Activated naive CD8-positive, alpha-beta T cell treated with anti-CD3 and anti-CD28 coated beads for 36 hours (primary cell): Measurements from ENCODE around the gene FAF1. TPM values are rescaled to one million over a fixed set of nuclear protein-coding genes. Genes with fewer than 3 reads are reported as not detected.
"Not testable (repeated sequence)": the region's sequence is repeated elsewhere in the genome, so short reads cannot be mapped to it uniquely, and the experiment has no call there.

Experiments used
- DNase-seq: peaks from one replicate; pipeline ENCODE4 v3.0.0; 2021
- H3K27ac Mint-ChIP-seq: one replicate; pipeline ENCODE4 v1.8.0; 2022; ENCODE audit warnings: mild to moderate bottlenecking, moderate library complexity, mixed read lengths
- H3K27me3 Mint-ChIP-seq: one replicate; pipeline ENCODE4 v1.8.0; 2022; ENCODE audit warnings: mild to moderate bottlenecking, mixed read lengths
- H3K36me3 Mint-ChIP-seq: one replicate; pipeline ENCODE4 v1.8.0; 2021; ENCODE audit warnings: mild to moderate bottlenecking, mixed read lengths
- H3K4me1 Mint-ChIP-seq: one replicate; pipeline ENCODE4 v1.8.0; 2021; ENCODE audit warnings: mixed read lengths
- H3K4me3 Mint-ChIP-seq: one replicate; pipeline ENCODE4 v1.8.0; 2022; ENCODE audit warnings: mild to moderate bottlenecking, moderate library complexity, mixed read lengths
- H3K9me3 Mint-ChIP-seq: one replicate; pipeline ENCODE4 v1.8.0; 2022; ENCODE audit warnings: mixed read lengths
- total RNA-seq, 2 experiments: library from RNA; stranded (reverse); gene quantifications; one replicate each; pipeline ENCODE4 v1.2.3, GENCODE V29; 2021

Gene FAF1
- total RNA-seq, 2 experiments from 2014 or later: 83.7 to 88.5 TPM

GRCh38 chr1:50920409-50920808, 39.7 kb downstream of the FAF1 start:
- Mint-ChIP-seq H3K9me3 (peaks cover 18% of the 10 kb centered on the region), H3K27ac (no peak overlapping the region), H3K4me3 (no peak overlapping the region), H3K4me1 (peaks cover 24% of the 10 kb centered on the region), H3K27me3 (no peaks in the 10 kb centered on the region), H3K36me3 (peaks cover 39% of the 10 kb centered on the region)
- no peak for DNase-seq

GRCh38 chr1:50917138-50918137, 42.6 kb downstream of the FAF1 start:
- H3K27me3 Mint-ChIP-seq: no peaks in the 10 kb centered on the region
- no peak for DNase-seq
- H3K4me3 Mint-ChIP-seq: no peak overlapping the region
- H3K4me1 Mint-ChIP-seq: peaks cover 26% of the 10 kb centered on the region
- peaks cover 16% of the 10 kb centered on the region for H3K36me3 Mint-ChIP-seq
- H3K9me3 Mint-ChIP-seq: peaks cover 7% of the 10 kb centered on the region
- no peak overlapping the region for H3K27ac Mint-ChIP-seq

GRCh38 chr1:50915621-50916020, 44.4 kb downstream of the FAF1 start:
- no peaks in the 10 kb centered on the region for H3K27me3 Mint-ChIP-seq
- no peak overlapping the region for H3K27ac Mint-ChIP-seq
- no peaks in the 10 kb centered on the region for H3K9me3 Mint-ChIP-seq
- no peak for DNase-seq
- H3K4me3 Mint-ChIP-seq: no peak overlapping the region
- H3K36me3 Mint-ChIP-seq: peaks cover 15% of the 10 kb centered on the region
- H3K4me1 Mint-ChIP-seq: peaks cover 22% of the 10 kb centered on the region

- Mint-ChIP-seq H3K9me3 (peaks cover 3% of the 10 kb centered on the region), H3K36me3 (peaks cover 18% of the 10 kb centered on the region), H3K4me1 (peaks cover 22% of the 10 kb centered on the region), H3K4me3 (no peak overlapping the region), H3K27ac (no peak overlapping the region), H3K27me3 (no peaks in the 10 kb centered on the region)
- no peak for DNase-seq
Observed at GRCh38 chr1:50913954-50914353, 46.1 kb downstream of the FAF1 start.

DNA sequence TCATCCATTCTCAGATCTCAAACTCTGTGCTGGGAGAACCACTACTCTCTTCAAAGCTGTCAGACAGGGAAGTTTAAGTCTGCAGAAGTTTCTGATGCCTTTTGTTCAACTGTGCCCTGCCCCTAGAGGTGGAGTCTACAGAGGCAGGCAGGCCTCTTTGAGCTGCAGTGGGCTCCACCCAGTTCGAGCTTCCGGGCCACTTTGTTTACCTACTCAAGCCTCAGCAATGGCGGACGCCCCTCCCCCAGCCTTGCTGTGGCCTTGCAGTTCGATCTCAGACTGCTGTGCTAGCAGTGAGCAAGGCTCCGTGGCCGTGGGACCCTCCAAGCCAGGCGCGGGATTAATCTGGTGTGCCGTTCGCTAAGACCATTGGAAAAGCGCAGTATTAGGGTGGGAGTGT, 49.7 kb downstream of the FAF1 start:
- not testable (repeated sequence) for DNase-seq, H3K27ac Mint-ChIP-seq, H3K4me3 Mint-ChIP-seq, H3K4me1 Mint-ChIP-seq, H3K27me3 Mint-ChIP-seq
- H3K36me3 Mint-ChIP-seq: peaks cover 45% of the 10 kb centered on the region
- peaks cover 10% of the 10 kb centered on the region for H3K9me3 Mint-ChIP-seq

DNA sequence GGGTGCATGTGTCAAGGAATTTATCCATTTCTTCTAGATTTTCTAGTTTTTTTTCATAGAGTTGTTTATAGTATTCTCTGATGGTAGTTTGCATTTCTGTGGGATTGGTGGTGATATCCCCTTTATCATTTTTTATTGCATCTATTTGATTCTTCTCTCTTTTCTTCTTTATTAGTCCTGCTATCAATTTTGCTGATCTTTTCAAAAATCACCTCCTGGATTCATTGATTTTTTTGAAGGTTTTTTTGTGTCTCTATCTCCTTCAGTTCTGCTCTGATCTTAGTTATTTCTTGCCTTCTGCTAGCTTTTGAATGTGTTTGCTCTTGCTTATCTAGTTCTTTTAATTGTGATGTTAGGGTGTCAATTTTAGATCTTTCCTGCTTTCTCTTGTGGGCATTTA, 52.5 kb downstream of the FAF1 start:
- not testable (repeated sequence) for H3K27ac Mint-ChIP-seq, H3K4me1 Mint-ChIP-seq, H3K4me3 Mint-ChIP-seq, DNase-seq, H3K27me3 Mint-ChIP-seq
- Mint-ChIP-seq H3K36me3 (peaks cover 48% of the 10 kb centered on the region), H3K9me3 (peaks cover 10% of the 10 kb centered on the region)

DNA sequence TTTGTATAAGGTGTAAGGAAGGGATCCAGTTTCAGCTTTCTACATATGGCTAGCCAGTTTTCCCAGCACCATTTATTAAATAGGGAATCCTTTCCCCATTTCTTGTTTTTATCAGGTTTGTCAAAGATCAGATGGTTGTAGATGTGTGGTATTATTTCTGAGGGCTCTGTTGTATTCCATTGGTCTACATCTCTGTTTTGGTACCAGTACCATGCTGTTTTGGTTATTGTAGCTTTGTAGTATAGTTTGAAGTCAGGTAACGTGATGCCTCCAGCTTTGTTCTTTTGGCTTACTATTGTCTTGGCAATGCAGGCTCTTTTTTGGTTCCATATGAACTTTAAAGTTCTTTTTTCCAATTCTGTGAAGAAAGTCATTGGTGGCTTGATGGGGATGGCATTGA, 54.0 kb downstream of the FAF1 start:
- H3K4me3 Mint-ChIP-seq, H3K27ac Mint-ChIP-seq, H3K4me1 Mint-ChIP-seq, H3K27me3 Mint-ChIP-seq, DNase-seq: not testable (repeated sequence)
- Mint-ChIP-seq H3K36me3 (peaks cover 44% of the 10 kb centered on the region), H3K9me3 (peaks cover 10% of the 10 kb centered on the region)

- no peaks in the 10 kb centered on the region for H3K9me3 Mint-ChIP-seq
- H3K4me3 Mint-ChIP-seq: no peak overlapping the region
- H3K27ac Mint-ChIP-seq: no peak overlapping the region
- peaks cover 28% of the 10 kb centered on the region for H3K36me3 Mint-ChIP-seq
- H3K4me1 Mint-ChIP-seq: peaks cover 2% of the 10 kb centered on the region
- DNase-seq: no peak
- H3K27me3 Mint-ChIP-seq: no peaks in the 10 kb centered on the region
Observed at GRCh38 chr1:50902419-50902818, 57.6 kb downstream of the FAF1 start.

DNA sequence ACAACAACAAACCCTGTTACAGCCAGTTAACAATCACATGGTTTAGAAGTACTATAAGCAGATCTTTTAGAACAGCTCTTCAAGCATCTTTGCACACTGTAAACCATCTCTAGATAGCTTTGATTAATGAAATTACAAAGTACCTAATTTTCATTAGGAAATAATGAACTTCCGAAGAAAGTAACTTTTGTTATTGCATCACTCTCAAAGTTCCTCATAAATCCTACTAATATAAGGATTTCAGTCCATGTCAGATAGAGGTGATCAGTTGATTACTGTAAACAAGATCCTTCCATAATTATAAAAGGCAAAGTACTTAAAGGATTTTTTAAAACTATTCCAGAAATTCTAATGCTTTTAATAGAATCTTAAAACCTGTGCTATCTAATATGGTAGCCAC, 58.2 kb downstream of the FAF1 start:
- Mint-ChIP-seq H3K27me3 (no peaks in the 10 kb centered on the region), H3K27ac (no peak overlapping the region), H3K9me3 (no peaks in the 10 kb centered on the region), H3K4me1 (peaks cover 2% of the 10 kb centered on the region), H3K4me3 (no peak overlapping the region), H3K36me3 (peaks cover 23% of the 10 kb centered on the region)
- no peak for DNase-seq

GRCh38 chr1:50898773-50899172, 61.3 kb downstream of the FAF1 start:
- H3K4me3 Mint-ChIP-seq: no peak overlapping the region
- H3K36me3 Mint-ChIP-seq: peaks cover 30% of the 10 kb centered on the region
- H3K27me3 Mint-ChIP-seq: no peaks in the 10 kb centered on the region

DNA sequence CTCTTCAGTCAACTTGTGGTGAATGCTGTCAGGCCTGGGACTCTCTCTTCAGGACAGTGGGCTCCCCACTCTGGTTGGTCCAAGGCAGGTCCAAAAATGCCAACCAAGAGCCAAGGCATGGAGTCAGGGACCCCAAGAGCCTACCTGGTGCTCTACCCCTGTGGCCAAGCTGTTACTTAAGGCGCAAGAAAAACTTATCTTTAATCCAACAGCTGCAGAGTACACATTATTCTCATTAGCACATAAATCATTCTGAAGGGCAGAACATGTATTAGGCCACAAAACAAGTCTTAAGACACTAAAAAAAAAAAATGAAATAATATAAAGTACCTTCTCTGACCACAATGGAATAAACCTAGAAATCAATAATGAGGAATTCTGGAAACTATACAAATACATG, 65.7 kb downstream of the FAF1 start:
- H3K9me3 Mint-ChIP-seq: peaks cover 9% of the 10 kb centered on the region
- H3K27ac Mint-ChIP-seq: no peak overlapping the region
- no peak for DNase-seq
- H3K4me1 Mint-ChIP-seq: peaks cover 8% of the 10 kb centered on the region
- no peaks in the 10 kb centered on the region for H3K27me3 Mint-ChIP-seq
- H3K4me3 Mint-ChIP-seq: no peak overlapping the region
- peaks cover 48% of the 10 kb centered on the region for H3K36me3 Mint-ChIP-seq

More at GRCh38 chr1:50898773-50899172, 61.3 kb downstream of the FAF1 start:
- H3K4me1 Mint-ChIP-seq: peaks cover 8% of the 10 kb centered on the region
- DNase-seq: no peak
- H3K27ac Mint-ChIP-seq: no peak overlapping the region
- no peaks in the 10 kb centered on the region for H3K9me3 Mint-ChIP-seq

- H3K4me3 Mint-ChIP-seq: no peak overlapping the region
- peaks cover 42% of the 10 kb centered on the region for H3K36me3 Mint-ChIP-seq
- H3K27me3 Mint-ChIP-seq: no peaks in the 10 kb centered on the region
- H3K27ac Mint-ChIP-seq: no peak overlapping the region
- no peak for DNase-seq
- peaks cover 12% of the 10 kb centered on the region for H3K9me3 Mint-ChIP-seq
- H3K4me1 Mint-ChIP-seq: peaks cover 6% of the 10 kb centered on the region
Observed at GRCh38 chr1:50893466-50893865, 66.6 kb downstream of the FAF1 start.

DNA sequence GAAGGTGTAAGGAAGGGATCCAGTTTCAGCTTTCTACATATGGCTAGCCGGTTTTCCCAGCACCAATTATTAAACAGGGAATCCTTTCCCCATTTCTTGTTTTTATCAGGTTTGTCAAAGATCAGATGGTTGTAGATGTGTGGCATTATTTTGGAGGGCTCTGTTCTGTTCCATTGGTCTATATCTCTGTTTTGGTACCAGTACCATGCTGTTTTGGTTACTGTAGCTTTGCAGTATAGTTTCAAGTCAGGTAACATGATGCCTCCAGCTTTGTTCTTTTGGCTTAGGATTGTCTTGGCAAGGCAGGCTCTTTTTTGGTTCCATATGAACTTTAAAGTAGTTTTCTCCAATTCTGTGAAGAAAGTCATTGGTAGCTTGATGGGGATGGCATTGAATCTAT, 72.5 kb downstream of the FAF1 start:
- H3K4me1 Mint-ChIP-seq, H3K27me3 Mint-ChIP-seq, H3K27ac Mint-ChIP-seq, H3K4me3 Mint-ChIP-seq, DNase-seq: not testable (repeated sequence)
- H3K36me3 Mint-ChIP-seq: peaks cover 29% of the 10 kb centered on the region
- H3K9me3 Mint-ChIP-seq: peaks cover 24% of the 10 kb centered on the region

DNA sequence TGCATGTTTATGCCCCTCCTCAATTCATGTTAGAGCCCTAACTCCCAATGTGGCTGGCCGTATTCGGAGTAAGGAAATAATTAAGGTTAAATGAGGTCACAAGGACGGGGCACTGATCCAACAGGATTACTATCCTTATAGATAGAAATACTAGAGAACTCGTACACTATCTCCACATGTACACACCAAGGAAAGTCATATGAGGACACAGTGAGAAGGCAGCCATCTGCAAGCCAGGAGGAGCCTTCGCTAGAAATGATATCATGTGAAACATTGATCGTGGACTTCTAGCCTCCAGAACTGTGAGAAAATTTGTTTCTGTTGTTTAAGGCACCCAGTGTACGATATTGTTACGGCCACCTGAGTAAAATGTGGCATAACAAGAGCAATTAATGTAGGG, 79.7 kb downstream of the FAF1 start:
- DNase-seq: no peak
- Mint-ChIP-seq H3K27me3 (no peaks in the 10 kb centered on the region), H3K9me3 (peaks cover 11% of the 10 kb centered on the region), H3K27ac (no peak overlapping the region), H3K36me3 (peaks cover 18% of the 10 kb centered on the region), H3K4me1 (peaks cover 19% of the 10 kb centered on the region), H3K4me3 (no peak overlapping the region)

DNA sequence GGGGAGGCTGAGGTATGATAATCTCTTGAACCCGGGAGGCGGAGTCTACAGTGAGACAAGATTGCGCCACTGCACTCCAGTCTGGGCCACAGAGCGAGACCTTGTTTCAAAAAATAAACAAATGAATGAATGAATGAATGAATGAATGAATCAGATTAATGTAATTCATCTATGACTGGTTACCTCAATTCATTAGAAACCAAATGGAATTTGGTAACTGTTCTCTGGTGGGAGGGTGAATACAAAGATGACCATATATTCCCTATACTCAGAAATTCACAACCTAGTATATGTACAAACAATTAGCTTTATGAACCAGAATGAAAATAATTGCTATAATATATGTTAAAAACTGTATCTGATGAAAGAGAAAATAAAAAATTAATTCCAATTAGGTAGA, 80.9 kb downstream of the FAF1 start:
- no peak overlapping the region for H3K4me3 Mint-ChIP-seq
- H3K27me3 Mint-ChIP-seq: no peaks in the 10 kb centered on the region
- H3K9me3 Mint-ChIP-seq: peaks cover 4% of the 10 kb centered on the region
- DNase-seq: no peak
- no peak overlapping the region for H3K27ac Mint-ChIP-seq
- H3K4me1 Mint-ChIP-seq: peaks cover 19% of the 10 kb centered on the region
- H3K36me3 Mint-ChIP-seq: peaks cover 9% of the 10 kb centered on the region

GRCh38 chr1:50878434-50878833, 81.6 kb downstream of the FAF1 start:
- H3K4me1 Mint-ChIP-seq: peaks cover 19% of the 10 kb centered on the region
- peaks cover 3% of the 10 kb centered on the region for H3K9me3 Mint-ChIP-seq
- H3K27me3 Mint-ChIP-seq: no peaks in the 10 kb centered on the region
- H3K36me3 Mint-ChIP-seq: peaks cover 7% of the 10 kb centered on the region
- no peak overlapping the region for H3K27ac Mint-ChIP-seq
- H3K4me3 Mint-ChIP-seq: no peak overlapping the region
- no peak for DNase-seq
